Thymus (tissue), 14 donors: ENCODE measurements around the gene ACSL3. TPM values are rescaled to one million over a fixed set of nuclear protein-coding genes. Genes with fewer than 3 reads are reported as not detected.

Experiments used
- DNase-seq, 9 donors: peaks; one replicate each; pipeline ENCODE4 v3.0.0-alpha.2; 2013; ENCODE audit warnings: low spot score in 9 of 9, low read depth in 6 of 9, missing footprints in 1 of 9
- H3K27ac ChIP-seq, 2 donors: one replicate each; pipeline ENCODE4 v1.5.1; 2013; ENCODE audit warnings: control low read depth in 1 of 2, low read depth in 1 of 2, low read length in 1 of 2, mild to moderate bottlenecking in 1 of 2, moderate library complexity in 1 of 2
- H3K27me3 ChIP-seq, 2 donors: one replicate each; pipeline ENCODE4 v1.5.1; 2013; ENCODE audit warnings: low read length in 1 of 2; ENCODE audit not compliant: control insufficient read depth in 2 of 2, insufficient read depth in 1 of 2
- H3K36me3 ChIP-seq, 2 donors: one replicate each; pipeline ENCODE4 v1.5.1; 2013; ENCODE audit warnings: low read length in 1 of 2, mild to moderate bottlenecking in 1 of 2, moderate library complexity in 1 of 2; ENCODE audit not compliant: control insufficient read depth in 2 of 2, insufficient read depth in 2 of 2
- H3K4me1 ChIP-seq, 2 donors: one replicate each; pipeline ENCODE4 v1.5.1; 2013; ENCODE audit warnings: low read length in 2 of 2; ENCODE audit not compliant: control insufficient read depth in 2 of 2, insufficient read depth in 2 of 2
- H3K4me3 ChIP-seq, 2 donors: one replicate each; pipeline ENCODE4 v1.5.1; 2013; ENCODE audit warnings: low read length in 2 of 2, control low read depth in 1 of 2, mild to moderate bottlenecking in 1 of 2
- H3K9me3 ChIP-seq, 2 donors: one replicate each; pipeline ENCODE4 v1.5.1; 2013; ENCODE audit warnings: low read length in 1 of 2, mild to moderate bottlenecking in 1 of 2; ENCODE audit not compliant: control insufficient read depth in 2 of 2, insufficient read depth in 1 of 2
- WGBS: extraction: QIAGEN DNeasy Blood & Tissue Kit; methylation state at CpG from one replicate; pipeline ENCODE4 v1.1.7; 2013; 5-methylcytosine and 5-hydroxymethylcytosine counted together
- long read RNA-seq, 10 donors: transcript quantifications; one replicate each; lab custom pipeline, GENCODE V29; 2026
- polyA plus RNA-seq: library from polyadenylated mRNA; stranded (reverse); fragments of 200-250 nt; gene quantifications from one replicate; pipeline ENCODE4 v1.2.3, GENCODE V29; 2013
- total RNA-seq: library from RNA; stranded (reverse); fragments of 120-200 nt; gene quantifications from one replicate; pipeline ENCODE4 v1.2.4, GENCODE V29; 2013
- donor health status: healthy.

ACSL3 gene
- total RNA-seq (40.7 TPM), polyA plus RNA-seq (32.9 TPM)
- long read RNA-seq, donor 1: 0 reads
- long read RNA-seq, donor 2, full-length matches to known transcripts: 17 of 27 reads
- long read RNA-seq, donor 2, partial matches to known transcripts: 10 of 27 reads
- long read RNA-seq, donor 2, other reads (novel, unspliced or antisense): 0 of 27 reads
- long read RNA-seq, donor 3, full-length matches to known transcripts: 10 of 10 reads
- long read RNA-seq, donor 3, partial matches to known transcripts: 0 of 10 reads
- long read RNA-seq, donor 3, other reads (novel, unspliced or antisense): 0 of 10 reads
- long read RNA-seq, donor 4, full-length matches to known transcripts: 4 of 4 reads
- long read RNA-seq, donor 4, partial matches to known transcripts: 0 of 4 reads
- long read RNA-seq, donor 4, other reads (novel, unspliced or antisense): 0 of 4 reads
- long read RNA-seq, donor 5, full-length matches to known transcripts: 12 of 12 reads
- long read RNA-seq, donor 5, partial matches to known transcripts: 0 of 12 reads
- long read RNA-seq, donor 5, other reads (novel, unspliced or antisense): 0 of 12 reads
- long read RNA-seq, donor 6, transcript ACSL3-202 (16 exons, 3,147 nt): major isoform, 5 of 5 reads
- long read RNA-seq, donor 6, partial matches to known transcripts: 0 of 5 reads
- long read RNA-seq, donor 6, other reads (novel, unspliced or antisense): 0 of 5 reads
- long read RNA-seq, donor 7, full-length matches to known transcripts: 8 of 8 reads
- long read RNA-seq, donor 7, partial matches to known transcripts: 0 of 8 reads
- long read RNA-seq, donor 7, other reads (novel, unspliced or antisense): 0 of 8 reads
- long read RNA-seq, donor 8, full-length matches to known transcripts: 5 of 5 reads
- long read RNA-seq, donor 8, partial matches to known transcripts: 0 of 5 reads
- long read RNA-seq, donor 8, other reads (novel, unspliced or antisense): 0 of 5 reads
- long read RNA-seq, donor 9, full-length matches to known transcripts: 9 of 9 reads
- long read RNA-seq, donor 9, partial matches to known transcripts: 0 of 9 reads
- long read RNA-seq, donor 9, other reads (novel, unspliced or antisense): 0 of 9 reads
- long read RNA-seq, donor 10, full-length matches to known transcripts: 14 of 14 reads
- long read RNA-seq, donor 10, partial matches to known transcripts: 0 of 14 reads
- long read RNA-seq, donor 10, other reads (novel, unspliced or antisense): 0 of 14 reads

GRCh38 chr2:222860740-222861410, at the start of gene ACSL3:
Gene ACSL3, plus strand, starts transcription at chr2:222861036. Its CDS starts 47,737 bp downstream, at chr2:222908773.
- DNase-seq: peak; percentile 63 to 95 (median 88)
- under 1% methylated on average over 99 of the region's 99 CpGs for WGBS
- Histone ChIP-seq H3K4me3 (peak within 1 kb of the TSS; percentile 83 to 91), H3K4me1 (peaks cover 11 to 18% of the 10 kb centered on the region in 2 donors), H3K9me3 (no peaks in the 10 kb centered on the region), H3K36me3 (no peaks in the 10 kb centered on the region), H3K27me3 (no peaks in the 10 kb centered on the region), H3K27ac (peak within 1 kb of the TSS; percentile 74 to 97)

- 100% methylated on average over 1 of the region's 1 CpG for WGBS
Observed at GRCh38 chr2:222811828-222812227, 49.0 kb upstream of the ACSL3 start.

GRCh38 chr2:222813177-222813843, 47.5 kb upstream of the ACSL3 start:
- Histone ChIP-seq H3K4me1 (no peaks in the 10 kb centered on the region), H3K4me3 (no peak overlapping the region), H3K27ac (no peak overlapping the region), H3K36me3 (no peaks in the 10 kb centered on the region), H3K27me3 (no peaks in the 10 kb centered on the region), H3K9me3 (peaks cover 0 to 2% of the 10 kb centered on the region in 2 donors)
- WGBS: 90% methylated on average over 6 of the region's 6 CpGs
- no peak for DNase-seq

More at GRCh38 chr2:222811828-222812227, 49.0 kb upstream of the ACSL3 start:
- Histone ChIP-seq H3K27ac (no peak overlapping the region), H3K36me3 (no peaks in the 10 kb centered on the region), H3K27me3 (no peaks in the 10 kb centered on the region), H3K4me1 (no peaks in the 10 kb centered on the region), H3K9me3 (peaks cover 0 to 2% of the 10 kb centered on the region in 2 donors), H3K4me3 (no peak overlapping the region)
- DNase-seq: no peak

GRCh38 chr2:222819722-222820333, 41.0 kb upstream of the ACSL3 start:
- 94% methylated on average over 2 of the region's 2 CpGs for WGBS
- Histone ChIP-seq H3K9me3 (peaks cover 0 to 2% of the 10 kb centered on the region in 2 donors), H3K36me3 (no peaks in the 10 kb centered on the region), H3K4me1 (no peaks in the 10 kb centered on the region), H3K27me3 (no peaks in the 10 kb centered on the region), H3K4me3 (no peak overlapping the region), H3K27ac (no peak overlapping the region)
- DNase-seq: no peak

GRCh38 chr2:222823183-222823930, 37.5 kb upstream of the ACSL3 start:
- no peak for DNase-seq
- no peaks in the 10 kb centered on the region for H3K9me3 ChIP-seq
- WGBS: 96% methylated on average over 6 of the region's 6 CpGs
- H3K4me1 ChIP-seq: no peaks in the 10 kb centered on the region
- H3K4me3 ChIP-seq: no peak overlapping the region
- no peaks in the 10 kb centered on the region for H3K36me3 ChIP-seq
- no peaks in the 10 kb centered on the region for H3K27me3 ChIP-seq
- no peak overlapping the region for H3K27ac ChIP-seq

GRCh38 chr2:222825031-222825430, 35.8 kb upstream of the ACSL3 start:
- Histone ChIP-seq H3K27me3 (no peaks in the 10 kb centered on the region), H3K9me3 (no peaks in the 10 kb centered on the region), H3K4me3 (no peak overlapping the region), H3K4me1 (no peaks in the 10 kb centered on the region), H3K36me3 (no peaks in the 10 kb centered on the region), H3K27ac (no peak overlapping the region)
- no peak for DNase-seq
- WGBS: 100% methylated on average over 1 of the region's 1 CpG

- no peak overlapping the region for H3K27ac ChIP-seq
Observed at GRCh38 chr2:222827417-222827816, 33.4 kb upstream of the ACSL3 start.

More at GRCh38 chr2:222827417-222827816, 33.4 kb upstream of the ACSL3 start:
- Histone ChIP-seq H3K4me1 (no peaks in the 10 kb centered on the region), H3K4me3 (no peak overlapping the region), H3K9me3 (no peaks in the 10 kb centered on the region), H3K27me3 (no peaks in the 10 kb centered on the region), H3K36me3 (no peaks in the 10 kb centered on the region)
- WGBS: 95% methylated on average over 1 of the region's 1 CpG
- DNase-seq: no peak
